HG03460 (cell line): ENCODE results near the gene NDRG4.

Experiments used
- ATAC-seq: cut with Tn5 transposase; IDR thresholded peaks from one replicate; pipeline ENCODE4 v1.9.1; 2021; ENCODE audit not compliant: unreplicated experiment

The NDRG4 gene

GRCh38 chr16:58493756-58494431 lies 6.0 kb upstream of the NDRG4 start:
- ATAC-seq, result no peak

- peak; percentile 73 for ATAC-seq
Measured at GRCh38 chr16:58494981-58495520, 4.9 kb upstream of the NDRG4 start.

GRCh38 chr16:58495521-58496331 lies 4.2 kb upstream of the NDRG4 start:
- ATAC-seq, result no peak

DNA sequence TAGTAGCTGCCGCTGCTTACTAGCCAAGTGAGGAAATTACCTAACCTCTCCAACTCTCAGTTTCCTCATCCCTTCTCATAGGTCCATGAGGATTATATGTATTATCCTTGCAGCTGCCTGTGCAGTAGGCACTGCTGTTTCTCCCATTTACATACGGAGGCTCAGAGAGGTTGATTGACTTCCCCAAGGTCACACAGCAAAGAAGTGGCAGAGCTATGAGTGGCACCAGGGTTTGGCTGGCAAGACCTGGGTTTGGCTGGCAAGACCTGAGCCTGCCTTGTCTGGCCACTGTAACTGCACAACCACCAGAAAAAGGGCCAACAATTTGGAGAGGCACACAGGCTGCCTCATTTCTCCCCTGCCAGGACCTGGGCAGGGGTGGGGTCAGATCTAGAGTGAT lies 2.5 kb upstream of the NDRG4 start:
- ATAC-seq, result no peak

- no peak for ATAC-seq
Measured at GRCh38 chr16:58497935-58498334, 2.0 kb upstream of the NDRG4 start.

GRCh38 chr16:58498341-58499091 lies 1.4 kb upstream of the NDRG4 start:
- no peak for ATAC-seq

DNA sequence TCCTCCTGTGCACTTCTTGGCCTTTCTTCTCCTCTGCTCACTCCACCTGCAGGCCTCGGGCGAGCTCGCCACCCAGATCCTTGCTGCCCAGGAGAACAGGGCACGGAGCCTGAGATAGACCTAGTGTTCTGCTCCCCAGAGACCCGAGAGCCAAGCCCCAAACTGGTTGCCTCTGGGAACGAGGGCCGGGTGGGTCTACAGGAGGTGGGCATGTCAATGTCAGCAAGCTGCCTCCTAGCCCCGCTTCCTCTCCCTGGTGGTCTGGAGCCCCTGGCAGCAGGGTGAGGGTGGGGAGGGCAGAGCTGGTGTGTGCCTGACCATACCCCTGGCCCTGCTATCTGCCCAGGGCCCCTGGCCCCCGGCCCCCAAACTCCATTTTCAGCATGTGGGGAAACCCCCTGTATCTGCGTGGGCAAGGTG lies 841 bp upstream of the NDRG4 start:
- no peak for ATAC-seq

DNA sequence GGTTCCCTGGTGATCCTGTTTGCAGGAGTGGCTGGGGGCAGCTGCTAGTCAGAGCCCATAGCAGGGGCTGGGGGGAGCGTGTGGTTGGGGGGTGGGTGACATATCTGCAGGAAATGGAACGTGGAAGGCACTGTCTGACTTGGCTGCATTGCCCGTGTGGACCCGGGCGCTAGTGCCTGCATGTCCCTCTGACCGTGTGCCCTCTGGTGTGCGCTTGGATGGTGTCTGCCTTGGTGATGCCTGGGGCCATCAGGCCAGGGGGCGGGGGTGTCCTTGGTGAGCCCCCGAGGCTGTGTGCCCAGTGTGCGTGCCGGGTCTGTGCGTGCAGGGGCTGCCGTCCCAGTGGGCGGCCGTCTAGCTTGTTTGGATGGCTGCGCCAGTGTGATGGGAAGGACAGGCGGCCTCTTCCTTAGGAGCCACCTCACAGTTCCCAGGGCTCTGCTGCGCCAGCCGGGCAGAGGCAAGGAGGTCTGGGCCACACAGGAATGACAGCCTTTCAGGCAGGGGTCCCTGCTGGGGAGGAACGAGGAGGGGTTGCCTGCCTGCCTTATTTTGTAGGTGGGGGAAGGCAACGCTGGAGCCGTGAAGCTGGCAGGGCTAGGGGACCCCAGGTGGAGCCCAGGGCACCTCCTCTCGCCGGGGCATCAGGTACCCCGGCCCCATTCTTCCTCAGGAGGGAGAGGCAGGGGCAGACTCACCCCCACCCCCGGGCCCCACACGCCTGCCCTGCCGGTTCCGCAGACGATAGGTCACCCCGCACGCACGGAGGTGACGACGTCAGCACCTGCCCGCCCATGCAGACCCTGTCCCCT lies 693 bp downstream of the NDRG4 start:
- no peak for ATAC-seq

- no peak for ATAC-seq
Measured at GRCh38 chr16:58501242-58502131, 1.5 kb downstream of the NDRG4 start.

- no peak for ATAC-seq
Measured at GRCh38 chr16:58502217-58502921, 2.4 kb downstream of the NDRG4 start.

DNA sequence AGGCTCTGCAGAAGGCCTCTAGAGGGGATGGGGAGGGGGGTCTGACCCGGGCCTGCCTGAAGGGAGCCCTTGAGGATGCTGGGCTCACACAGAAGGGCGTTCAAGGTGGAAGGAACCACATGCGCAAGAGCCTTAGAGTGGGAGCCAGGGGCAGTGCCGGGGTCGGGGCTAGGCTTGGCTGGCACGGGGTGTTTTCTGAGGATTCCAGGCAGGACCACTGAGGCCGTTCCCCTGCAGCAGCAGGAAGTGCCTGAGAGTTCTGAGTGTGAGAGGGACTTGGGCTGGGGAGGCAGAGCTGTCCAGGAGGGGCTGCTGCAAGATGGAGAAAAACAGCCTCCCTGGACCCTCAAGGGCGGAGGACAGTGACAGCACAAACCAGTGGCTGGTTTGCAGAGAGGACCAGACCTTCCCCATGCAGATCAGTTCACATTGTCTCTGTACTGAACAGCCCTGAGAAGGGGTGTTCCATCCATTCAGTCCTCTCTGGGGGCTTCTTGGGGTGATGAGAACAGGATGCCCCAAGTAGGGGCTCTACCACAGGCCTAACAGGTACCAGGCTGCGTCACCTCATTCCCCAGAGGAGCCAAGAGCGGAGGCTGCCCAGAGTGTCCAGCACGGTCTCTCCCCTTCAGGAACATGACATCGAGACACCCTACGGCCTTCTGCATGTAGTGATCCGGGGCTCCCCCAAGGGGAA lies 3.4 kb downstream of the NDRG4 start:
- ATAC-seq, result no peak

- ATAC-seq, result no peak
Measured at GRCh38 chr16:58503863-58504688, 4.1 kb downstream of the NDRG4 start.

DNA sequence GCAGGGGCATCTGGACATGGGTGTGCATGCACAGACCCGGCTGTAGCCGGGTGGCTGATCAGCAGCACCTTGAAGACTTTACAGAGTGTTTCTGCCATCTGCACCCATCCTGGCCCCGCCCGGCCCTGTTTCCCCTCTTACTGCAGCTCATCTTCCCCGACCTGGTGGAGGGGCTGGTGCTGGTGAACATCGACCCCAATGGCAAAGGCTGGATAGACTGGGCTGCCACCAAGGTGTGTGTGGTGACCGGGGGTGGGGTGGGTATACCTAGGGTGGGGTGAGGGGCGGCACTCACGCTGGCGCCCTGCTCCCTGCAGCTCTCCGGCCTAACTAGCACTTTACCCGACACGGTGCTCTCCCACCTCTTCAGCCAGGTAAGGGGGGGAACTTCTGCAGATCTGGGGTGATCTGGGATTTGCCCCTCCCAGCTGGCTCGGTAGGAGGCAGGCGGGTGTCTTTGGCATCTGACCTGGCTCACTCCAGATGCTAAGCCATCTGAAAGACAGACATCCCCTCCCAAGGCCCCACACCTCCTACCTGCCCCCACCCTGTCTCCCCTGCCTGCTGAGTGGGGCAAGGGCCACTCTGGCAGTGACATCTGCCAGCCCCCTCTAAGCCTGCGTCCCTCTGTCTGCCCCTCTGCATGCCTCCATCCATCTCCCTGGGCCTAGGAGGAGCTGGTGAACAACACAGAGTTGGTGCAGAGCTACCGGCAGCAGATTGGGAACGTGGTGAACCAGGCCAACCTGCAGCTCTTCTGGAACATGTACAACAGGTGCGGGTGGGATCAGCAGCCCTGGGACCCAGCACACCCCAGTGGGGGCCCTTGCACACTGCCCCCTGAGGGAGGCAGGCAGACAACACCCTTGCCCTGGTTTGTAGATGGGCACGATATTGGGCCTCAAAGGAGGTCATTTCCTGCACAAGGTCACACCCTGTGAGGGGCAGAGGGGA lies 6.6 kb downstream of the NDRG4 start:
- no peak for ATAC-seq

DNA sequence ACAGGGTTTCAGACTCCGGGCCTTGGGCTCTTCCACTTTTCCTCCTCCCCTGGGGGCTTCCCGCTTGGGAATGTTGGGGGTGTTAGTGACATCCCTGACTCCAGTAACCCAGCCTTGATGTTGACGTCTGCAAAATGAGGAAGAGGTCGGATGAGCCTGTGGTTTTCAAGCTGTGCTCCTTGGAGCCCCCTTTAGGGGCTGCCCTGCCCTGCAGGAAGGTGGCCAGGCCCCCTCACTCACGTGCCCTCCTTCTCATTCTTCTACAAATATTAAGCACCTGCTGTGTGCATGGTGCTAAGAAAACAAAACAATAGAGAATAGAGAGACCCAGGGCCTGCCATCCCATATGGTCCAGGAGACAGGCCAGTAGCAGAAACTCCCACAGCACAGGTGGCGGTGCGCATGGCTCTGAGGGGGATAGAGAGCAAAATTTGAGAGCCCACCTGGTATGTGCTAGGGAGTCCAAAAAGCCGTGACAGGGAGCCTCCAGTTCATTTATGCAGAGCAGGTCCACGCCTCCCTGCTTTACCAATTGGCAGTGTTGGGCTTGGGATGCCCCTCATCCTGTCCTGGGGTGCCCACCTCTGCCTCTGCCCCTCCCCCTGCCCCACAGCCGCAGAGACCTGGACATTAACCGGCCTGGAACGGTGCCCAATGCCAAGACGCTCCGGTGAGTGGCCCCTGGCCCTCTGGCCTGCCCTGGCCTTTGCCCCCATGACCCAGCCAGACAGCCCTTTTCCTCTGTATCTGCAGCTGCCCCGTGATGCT lies 7.4 kb downstream of the NDRG4 start:
- no peak for ATAC-seq

- no peak for ATAC-seq
Measured at GRCh38 chr16:58507963-58508670, 8.2 kb downstream of the NDRG4 start.
